Superior temporal gyrus (tissue), 1 donor: Measurements from ENCODE around the gene ATP2B3.

Experiments used
- DNase-seq: peaks from one replicate; pipeline ENCODE4 v3.0.0-alpha.2; 2016; ENCODE audit errors: extremely low spot score

The ATP2B3 gene

DNA sequence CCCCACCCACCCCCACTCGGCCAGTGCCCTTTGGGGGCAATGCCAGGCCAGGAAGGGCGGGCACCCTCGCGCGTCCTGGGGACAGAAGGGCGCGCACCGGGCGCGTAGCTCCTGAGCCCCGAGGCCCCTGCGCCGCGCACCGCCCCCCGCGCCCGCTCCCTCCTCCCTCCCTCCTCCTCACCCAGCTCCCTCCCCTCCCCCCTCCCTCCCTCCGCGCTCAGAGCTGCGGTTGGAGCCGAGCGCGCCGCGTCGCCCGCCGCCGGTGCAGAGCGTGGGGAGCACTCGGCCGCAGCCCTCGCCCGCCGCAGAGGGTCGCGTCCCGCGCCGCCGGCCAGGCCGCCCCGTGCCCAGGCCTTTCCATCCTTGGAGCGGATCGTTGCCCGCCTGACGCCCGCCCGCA is at the start of gene ATP2B3:
Gene ATP2B3, plus strand, starts transcription at position 220 of the 400 bp plus-strand sequence. CDS start 18,606 bp downstream, outside the sequence.
- DNase-seq = no peak

DNA sequence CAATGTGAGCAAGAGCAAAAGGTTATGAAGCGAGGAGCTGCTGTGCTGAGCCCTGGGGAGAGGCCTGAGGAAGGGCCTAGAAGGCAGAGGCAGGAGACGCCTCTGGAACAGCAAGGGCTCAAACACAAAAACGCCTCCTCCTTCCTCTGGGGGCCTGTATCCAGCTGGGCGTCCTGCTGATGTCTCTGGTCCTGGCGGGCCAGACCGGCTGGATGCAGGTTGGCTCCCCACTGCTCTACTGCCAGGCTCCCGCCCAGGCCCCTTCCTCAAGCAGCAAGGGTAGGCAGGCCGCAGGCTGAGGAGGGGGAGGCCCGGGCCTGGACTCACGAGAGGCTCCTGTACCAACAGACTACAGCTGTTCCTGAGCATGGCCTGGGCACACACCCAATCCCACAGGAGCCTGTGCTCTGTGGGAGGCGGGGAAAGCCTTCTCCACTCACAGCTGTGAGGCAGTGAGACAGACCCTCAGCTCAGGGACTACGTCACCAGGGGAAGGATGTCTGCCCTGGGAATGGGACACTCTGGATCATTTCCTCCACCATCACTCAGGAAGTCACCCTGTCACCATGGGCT is 49.3 kb upstream of the ATP2B3 start:
- DNase-seq = no peak

DNA sequence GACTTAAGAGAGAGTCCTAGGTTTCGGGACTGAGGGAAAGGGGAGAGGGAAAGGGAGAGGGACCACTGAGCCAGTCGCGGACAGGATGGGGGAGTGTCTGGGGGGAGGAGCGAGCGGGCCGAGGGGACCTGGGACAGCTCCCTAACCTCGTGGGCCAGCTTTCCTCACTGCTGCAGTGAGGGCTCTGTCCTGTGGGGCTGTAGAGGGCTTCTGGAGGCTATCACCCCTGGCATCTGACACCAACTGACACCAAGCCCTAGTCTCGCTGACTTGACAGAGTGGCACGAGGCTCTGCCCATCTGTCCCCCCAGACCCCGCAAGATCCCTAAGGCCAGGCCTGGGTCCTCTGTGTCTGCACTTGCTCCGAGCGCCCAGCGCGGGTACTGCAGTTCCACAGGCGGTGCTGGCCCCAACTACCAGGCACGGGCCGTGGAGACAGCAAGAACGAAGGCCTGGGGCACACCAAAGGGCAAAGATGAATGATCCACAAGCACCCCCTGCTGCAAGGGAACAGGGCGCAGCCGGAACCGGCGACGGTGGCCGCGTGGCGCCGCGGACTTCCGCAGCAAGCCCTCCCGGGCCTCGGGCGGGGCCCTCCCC is 47.5 kb upstream of the ATP2B3 start:
- no peak for DNase-seq

DNA sequence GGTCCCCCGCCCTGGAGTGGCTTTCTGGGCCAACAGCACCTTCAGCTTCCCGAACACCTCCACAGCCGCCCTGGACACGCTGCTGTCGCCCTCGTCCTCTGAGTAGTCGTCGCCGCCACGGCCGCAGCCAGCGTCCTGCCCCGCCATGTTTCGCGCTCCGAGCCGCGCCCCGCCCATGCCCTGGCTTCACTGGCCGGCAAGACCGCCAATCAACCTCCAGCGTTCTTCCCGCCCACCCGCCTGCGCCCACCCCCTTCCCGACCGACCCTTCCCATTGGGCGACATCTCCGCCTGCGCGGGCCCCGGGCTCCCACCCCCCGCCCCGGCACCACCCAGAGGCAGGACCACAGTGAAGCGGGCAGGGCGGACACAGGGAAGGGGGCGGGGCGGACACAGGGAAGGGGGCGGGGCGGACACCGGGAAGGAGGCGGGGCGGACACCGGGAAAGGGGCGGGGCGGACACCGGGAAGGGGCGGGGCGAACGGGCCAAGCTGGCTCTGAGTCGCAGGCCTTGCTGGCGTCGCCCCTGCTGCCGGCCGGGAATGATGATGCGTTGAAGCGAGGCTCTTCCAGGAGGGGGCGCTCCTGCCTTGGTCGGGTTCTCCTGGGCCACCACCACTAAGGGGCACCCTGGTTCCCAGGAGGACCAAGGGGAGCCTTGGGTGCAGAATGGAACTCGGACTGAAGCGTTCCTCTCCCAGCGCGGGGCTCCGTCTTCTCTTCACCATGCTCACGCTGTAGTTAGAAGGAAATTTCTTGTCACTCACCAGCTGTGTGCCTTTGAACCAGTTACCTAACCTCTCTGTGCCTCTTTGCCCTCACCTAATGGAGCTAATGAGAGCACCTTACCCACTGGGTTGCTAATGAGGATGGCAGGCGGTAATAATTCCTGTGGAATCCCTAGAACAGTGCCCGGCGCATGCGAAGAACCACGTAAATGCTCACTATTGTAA is 46.8 kb upstream of the ATP2B3 start, which contains the start of gene HAUS7:
Gene HAUS7, minus strand, starts transcription at position 166 of the 953 bp plus-strand sequence. Its CDS starts 19 bp downstream, at position 147.
- DNase-seq = peak; percentile 87

DNA sequence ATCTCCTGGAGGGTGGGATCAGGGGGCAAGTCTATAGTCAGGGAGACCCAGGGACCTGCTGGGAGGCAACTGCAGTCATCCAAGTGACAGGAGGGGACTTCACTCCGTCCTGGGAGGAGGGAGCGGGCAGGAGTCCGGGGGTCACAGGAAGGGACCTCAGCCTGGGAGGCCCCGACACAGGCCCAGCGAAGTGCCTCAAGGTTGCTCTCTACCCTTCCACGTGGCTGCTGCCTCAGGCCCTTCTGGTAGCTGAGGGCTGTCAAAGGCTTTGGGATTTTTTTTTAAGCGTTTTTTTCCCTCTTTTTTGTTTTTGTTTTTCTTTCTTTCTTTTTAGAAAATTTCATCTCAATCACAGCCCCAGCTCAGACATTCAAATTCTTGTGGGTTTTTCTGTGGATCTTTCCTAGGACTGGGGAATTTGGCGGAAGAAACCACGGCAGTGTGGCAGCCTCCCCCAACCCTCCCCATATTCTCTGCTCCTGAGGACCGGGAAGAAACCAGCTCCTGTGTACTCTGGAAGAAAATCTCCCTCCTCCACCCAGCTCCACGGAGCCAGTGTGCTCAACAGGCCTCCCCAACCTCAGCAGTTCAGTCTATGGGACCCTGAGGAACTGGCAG is 45.7 kb upstream of the ATP2B3 start:
- no peak for DNase-seq

DNA sequence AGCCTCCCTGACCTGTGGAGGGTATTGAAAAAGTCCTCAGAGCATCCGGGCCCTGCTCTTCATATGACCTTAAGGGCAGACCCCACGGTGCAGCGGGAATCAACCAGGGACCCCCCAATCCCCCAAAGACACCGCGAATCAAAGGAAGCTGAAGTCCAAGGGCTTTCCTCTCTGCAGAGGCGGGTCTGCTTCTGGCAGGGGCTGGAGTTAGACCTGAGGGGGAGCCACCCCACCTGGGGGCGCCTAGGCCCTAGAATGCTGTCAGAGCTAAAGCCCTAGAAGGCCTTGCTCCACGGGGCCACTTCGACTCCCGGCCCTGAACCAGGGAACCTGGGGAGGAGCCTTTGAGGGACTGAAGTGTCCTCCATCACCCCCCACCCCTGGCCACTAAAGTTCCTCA is 44.3 kb upstream of the ATP2B3 start:
- no peak for DNase-seq

DNA sequence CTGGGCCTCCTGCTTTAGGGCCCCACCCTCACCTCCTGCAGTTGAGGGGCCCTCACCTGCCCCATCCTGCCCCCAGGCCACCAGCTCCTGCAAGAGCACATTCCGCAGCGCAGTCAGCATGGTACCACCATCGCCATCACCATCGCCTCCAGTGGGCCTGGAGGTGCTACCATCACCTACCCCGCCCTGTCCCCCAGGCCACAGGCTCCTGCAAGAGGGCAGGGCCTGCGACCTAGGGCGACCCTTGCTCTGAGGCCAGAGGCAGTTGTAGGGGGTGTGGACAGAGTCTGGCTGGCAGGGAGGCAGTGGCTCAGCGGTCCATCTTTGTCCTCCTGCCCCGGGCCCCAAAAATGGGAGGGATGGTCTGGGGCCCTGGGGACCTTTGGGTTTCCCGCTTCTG is 43.2 kb upstream of the ATP2B3 start:
- DNase-seq = no peak

DNA sequence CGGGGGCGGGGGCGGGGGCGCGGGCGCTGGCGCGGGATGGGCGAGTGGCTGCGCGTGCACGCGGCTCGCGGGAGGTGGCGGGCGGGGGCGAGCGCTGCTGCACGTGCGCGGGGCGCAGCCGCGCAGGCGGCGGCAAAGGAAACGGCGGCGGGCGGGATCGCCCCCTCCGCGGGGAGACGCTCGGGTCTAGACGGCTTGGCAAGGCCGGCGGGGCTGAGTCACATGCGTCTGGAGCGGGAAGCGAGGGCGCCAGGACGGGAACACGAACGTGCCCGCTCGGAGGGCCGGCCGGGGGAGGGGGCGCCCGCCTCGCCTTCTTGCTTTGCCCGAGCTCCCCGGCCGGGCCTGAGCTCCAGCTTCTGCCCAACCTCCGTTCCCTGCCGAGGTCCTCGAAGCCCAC is 42.7 kb upstream of the ATP2B3 start:
- DNase-seq = no peak

DNA sequence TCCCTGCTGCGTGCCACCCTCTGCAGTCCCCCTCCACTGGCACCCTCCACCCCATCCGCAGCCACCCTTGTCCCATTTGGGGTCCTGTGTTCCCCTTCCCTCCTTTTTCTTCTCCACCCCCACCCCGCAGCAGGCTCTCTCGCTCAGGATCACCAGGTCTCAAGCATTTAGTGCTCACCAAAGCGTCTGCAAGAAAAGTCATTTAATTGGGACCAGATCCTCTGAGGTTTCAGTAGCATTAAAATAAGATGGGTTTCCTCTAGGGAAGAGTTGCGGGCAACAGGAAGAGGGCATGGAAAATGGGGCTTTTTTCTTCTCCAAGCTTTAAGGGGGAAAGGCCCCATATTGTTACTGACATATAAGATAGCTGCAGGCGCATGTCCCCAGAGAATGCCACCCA is 42.2 kb upstream of the ATP2B3 start:
- no peak for DNase-seq

DNA sequence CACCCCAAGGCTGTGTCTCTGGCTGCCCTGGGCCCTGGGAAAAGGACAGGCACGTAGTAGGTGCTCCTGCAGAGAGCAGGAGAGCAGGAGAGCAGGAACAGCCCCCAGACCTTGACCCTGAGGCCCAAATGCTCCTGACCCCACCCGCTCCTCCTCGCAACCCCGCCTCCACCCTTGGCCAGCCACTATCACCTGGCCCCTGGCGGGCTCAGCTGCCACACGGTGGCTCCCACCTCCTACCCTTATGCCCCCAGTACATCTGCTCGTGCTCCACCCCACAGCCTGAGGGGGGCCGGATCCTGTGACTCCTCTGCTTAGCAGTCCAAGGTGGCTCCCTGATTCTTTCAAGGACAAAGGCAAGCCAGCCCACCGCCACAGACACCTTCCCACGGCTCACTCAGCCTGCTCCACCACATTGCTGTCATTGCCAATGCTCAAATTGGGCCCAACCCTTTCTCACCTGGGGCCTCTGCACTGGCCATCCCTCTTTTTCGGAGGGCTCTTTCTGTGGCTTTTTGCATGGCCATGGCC is 41.6 kb upstream of the ATP2B3 start:
- DNase-seq = no peak

DNA sequence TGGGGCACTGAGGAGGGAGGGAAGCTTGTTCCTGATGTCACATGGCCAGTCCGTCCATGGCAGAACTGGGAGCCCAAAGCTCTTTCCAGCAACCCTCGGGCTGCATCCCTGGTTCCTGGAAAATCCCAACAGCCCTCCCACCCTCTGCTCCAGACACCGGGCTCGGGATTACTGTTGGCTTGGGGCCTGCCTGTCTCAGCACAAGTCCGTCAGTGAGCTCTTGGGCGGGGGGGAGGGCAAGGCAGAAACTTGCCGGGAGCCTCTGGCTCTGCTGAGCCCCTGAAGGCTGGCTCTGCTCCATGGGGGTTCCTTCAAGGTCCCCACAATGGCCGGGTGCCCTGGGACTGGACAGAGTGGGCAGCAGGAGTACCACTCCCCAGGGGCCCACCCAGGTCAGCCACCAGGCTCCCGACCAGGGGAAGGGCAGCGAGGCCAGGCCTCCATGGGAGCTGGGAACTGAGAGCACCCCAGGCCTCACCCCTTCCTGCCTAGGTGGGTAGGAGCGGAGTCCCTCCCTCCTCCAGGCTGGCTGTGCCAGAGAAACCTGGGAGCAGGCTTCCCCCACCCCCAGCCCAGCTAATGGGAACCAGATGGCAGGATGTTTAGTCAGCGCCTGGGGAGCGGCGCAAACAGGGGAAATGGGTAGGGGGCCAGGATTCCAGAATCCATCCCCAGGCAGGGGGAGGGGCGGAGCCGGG is 40.6 kb upstream of the ATP2B3 start:
- no peak for DNase-seq

DNA sequence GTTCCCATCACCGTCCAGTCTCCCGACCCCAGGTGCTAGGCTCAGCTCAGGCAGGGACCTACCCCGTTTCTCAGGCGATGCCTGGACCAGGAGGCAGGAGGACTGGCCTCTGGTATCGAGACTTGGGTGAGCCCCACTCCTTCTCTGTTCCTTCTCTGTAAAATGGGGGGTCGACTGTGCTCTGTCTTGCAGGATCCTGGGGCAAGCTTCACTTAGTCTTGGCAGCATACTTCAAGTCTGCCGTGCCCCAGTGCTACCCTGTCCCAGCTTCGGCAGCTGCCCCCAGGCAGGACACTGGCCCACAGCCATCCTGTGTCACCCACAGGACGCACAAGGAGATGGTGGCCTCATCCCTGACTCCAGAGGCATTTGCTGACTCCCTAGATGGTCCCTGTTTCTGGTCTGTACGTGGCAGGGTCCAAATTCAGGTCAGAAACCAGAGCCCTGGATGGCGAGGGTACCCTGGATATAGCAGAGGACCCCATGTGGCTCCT is 40.0 kb upstream of the ATP2B3 start:
- no peak for DNase-seq

DNA sequence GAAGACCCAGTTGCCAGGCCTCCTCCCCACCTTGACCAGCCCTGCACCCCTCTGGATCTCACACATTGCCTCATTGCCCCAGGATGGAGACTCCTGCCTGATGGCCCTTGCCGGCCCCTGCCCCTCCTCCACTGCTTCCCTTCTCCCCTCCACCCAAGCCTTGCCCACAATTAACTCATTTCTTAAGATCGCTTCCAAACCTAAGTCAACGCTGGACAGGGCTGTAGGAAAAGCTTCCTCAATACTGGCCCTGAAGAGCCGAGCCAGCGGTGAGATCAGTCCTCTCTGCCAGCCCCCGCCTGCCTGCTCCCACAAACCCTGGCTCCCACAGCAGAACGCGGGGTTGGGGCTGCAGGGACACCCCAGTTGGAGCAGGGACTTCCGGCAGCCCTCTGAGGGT is 39.5 kb upstream of the ATP2B3 start:
- DNase-seq = no peak

DNA sequence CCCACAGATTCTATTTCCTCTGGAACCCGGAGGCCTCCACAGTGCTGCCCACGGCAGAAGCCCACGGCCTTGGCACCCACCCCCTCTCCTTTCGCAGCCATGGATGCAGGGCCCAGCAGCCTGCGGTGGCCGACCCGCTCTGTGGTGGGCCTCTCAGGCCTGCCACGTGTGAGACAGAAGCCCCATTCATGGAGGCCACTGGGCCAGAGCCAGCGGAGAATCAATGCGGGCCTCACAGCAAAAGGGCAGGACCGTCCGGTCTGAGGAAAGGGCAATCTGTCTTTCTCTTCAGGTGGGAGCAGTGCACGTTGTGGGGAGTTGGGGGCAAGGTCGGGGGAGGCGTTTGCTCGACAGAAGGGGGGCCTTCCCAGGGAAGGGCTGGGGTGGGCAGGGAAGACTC is 38.7 kb upstream of the ATP2B3 start:
- no peak for DNase-seq

DNA sequence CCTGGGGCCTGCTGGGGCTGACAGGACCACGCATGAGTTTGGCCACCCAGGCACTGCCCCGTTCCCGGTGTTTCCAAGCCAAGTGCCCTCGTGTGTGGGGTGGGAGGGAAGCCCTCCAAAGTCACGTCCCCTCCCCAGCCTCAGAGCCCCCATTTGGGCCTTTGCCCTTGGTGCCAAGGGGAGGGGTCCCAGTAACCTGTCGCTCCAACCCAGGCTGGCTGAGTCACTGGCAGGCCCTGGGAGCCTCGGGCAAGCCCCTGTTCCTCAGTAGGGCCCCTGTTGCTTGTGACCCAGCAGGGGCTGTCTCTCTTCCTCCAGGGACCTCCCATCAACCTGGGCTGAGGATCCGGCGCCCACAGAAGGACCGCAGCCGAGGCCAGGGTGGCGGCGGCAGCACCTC is 36.4 kb upstream of the ATP2B3 start:
- no peak for DNase-seq

DNA sequence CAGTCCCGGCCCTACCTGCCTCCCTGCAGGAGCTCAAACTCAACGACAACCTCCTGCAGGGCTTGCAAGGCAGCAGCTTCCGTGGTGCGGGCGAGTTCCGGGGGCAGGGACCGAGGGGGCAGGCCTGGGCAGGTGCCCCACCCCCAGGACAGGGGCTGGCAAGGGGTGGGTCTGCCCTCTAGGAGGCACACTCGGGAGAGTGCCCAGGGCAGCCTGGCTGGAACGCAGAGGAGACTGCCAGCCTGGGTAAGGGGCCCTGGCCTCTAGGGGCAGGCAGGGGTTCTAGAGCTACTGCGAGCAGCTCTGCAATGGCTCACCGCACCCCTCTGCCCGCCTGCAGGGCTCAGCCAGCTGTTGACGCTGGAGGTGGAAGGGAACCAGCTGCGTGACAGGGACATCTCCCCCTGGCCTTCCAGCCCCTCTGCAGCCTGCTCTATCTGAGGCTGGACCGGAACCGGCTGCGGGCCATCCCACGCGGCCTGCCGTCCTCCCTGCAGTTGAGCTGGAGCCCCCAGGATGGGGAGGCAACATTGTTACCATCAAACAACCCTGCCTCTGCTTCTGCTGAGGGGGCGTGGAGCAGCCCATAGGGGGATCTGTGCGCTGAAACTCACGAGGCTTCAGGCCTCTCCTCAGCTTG is 34.9 kb upstream of the ATP2B3 start:
- no peak for DNase-seq

DNA sequence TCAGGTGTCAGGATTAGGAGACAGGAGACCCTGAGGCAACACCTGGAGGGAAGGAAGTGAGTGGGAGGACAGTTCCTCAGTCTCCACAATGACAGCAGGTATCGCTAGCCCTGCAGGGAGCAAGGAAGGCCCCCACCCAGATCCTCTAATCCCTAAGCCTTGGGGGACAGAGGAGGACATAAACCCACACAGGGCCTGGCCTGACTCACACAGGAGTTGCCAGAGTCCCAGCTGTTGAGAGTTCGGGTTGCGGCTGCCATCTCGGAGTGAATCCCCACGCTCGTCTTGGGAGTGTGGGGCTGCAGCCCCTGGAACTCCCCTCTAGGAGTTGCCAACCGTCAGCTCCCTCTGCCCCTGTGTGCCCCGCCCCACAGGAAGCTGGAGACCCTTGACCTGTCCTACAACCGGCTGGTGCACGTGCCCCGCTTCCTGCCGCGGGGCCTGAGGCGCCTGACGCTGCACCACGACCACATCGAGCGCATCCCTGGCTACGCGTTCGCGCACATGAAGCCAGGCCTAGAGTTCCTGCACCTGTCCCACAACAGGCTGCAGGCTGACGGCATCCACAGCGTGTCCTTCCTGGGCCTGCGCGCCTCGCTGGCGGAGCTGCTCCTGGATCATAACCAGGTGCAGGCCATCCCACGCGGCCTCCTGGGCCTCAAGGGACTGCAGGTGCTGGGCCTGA is 31.9 kb upstream of the ATP2B3 start:
- no peak for DNase-seq

DNA sequence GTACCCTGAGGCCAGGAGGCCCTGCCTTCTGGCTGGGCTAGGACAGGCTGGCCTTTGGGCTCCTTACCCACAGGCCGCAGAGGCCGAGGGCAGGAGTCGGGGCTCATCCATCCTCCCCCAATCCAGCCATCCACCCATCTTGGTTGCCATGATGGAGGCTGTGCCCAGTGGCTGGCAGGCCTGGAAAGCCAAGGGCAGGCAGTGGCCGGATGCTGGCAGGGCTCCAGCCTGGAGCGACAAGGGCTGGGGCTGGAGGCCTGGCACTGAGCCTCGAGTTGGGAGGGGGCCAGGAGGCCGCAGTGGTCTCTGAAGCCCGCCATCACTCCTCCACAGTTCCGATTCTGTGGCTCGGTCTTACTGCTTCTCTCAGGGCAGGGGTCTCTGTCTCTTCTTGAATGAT is 31.3 kb upstream of the ATP2B3 start:
- no peak for DNase-seq

DNA sequence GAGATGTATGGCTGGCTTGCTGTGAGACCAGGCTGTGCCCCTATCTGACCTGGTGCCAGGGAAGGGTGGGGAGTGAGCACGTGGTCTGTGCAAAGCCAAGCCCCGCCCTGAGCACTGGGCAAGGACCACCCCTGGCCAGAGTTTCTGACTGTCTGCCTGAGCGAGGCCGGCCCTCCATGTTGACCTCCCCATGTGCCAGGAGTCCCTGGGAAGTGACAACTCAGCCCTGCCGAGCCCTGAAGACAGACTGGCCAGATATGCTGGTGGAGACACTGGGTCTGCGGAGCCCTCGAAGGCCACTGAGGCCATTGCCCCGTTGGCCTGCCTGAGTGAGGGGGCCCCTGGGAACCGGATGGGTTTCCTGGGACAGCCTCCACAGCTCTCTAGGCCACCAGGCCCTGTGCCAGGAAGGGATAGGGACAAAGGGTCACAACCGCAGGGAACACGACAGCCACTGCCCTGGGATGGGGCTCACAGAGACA is 29.8 kb upstream of the ATP2B3 start:
- DNase-seq = no peak
